Activated CD4-positive, alpha-beta T cell treated with anti-CD3 and anti-CD28 coated beads for 36 hours (primary cell): Measurements from ENCODE around the gene YTHDF2. TPM values are rescaled to one million over a fixed set of nuclear protein-coding genes. Genes with fewer than 3 reads are reported as not detected.
A peak's percentile ranks its signal among the peaks of the same experiment; 100 is the strongest.
"Not testable (repeated sequence)": the region's sequence is repeated elsewhere in the genome, so short reads cannot be mapped to it uniquely, and the experiment has no call there.

Source experiments
- ATAC-seq: fragments of 200-7000 bp; cut with Tn5 transposase; one replicate; pipeline ENCODE4 v1.10.0; 2021; ENCODE audit warnings: mild to moderate bottlenecking, moderate library complexity
- CTCF ChIA-PET: fragments of 350-600 bp; sonication (Branson Sonifier 250); formaldehyde crosslinking; loops from one replicate; lab custom pipeline; 2021; ENCODE audit warnings: antibody characterized with exemption; lab: Charles Lee
- POLR2A ChIA-PET: fragments of 350-600 bp; sonication (Branson Sonifier 250); formaldehyde crosslinking; loops from one replicate; lab custom pipeline; 2021; ENCODE audit warnings: antibody characterized with exemption, inconsistent platforms; lab: Charles Lee
- DNase-seq: peaks from one replicate; pipeline ENCODE4 v3.0.0-alpha.2; 2020
- H3K27ac Mint-ChIP-seq: one replicate; pipeline ENCODE4 v1.8.0; 2021; ENCODE audit warnings: mixed read lengths
- H3K27me3 Mint-ChIP-seq: one replicate; pipeline ENCODE4 v1.8.0; 2021; ENCODE audit warnings: mixed read lengths
- H3K36me3 Mint-ChIP-seq: one replicate; pipeline ENCODE4 v1.8.0; 2021; ENCODE audit warnings: low read depth, mixed read lengths
- H3K4me1 Mint-ChIP-seq: one replicate; pipeline ENCODE4 v1.8.0; 2021; ENCODE audit warnings: mixed read lengths
- H3K4me3 Mint-ChIP-seq: one replicate; pipeline ENCODE4 v1.8.0; 2021; ENCODE audit warnings: mild to moderate bottlenecking, moderate library complexity, mixed read lengths
- H3K9me3 Mint-ChIP-seq: one replicate; pipeline ENCODE4 v1.8.0; 2021; ENCODE audit warnings: low read depth, mixed read lengths
- intact Hi-C, 2 experiments: fragments of 100-400 bp; cut with DNase I in 1 of 2; cut with micrococcal nuclease in 1 of 2; formaldehyde crosslinking; loops; one replicate each; pipeline versions ENCODE4 v1.14.2 to v1.15.1; 2022 to 2024; cut with DNase I, micrococcal nuclease
- total RNA-seq, 2 experiments: library from RNA; stranded (reverse); gene quantifications; one replicate each; pipeline ENCODE4 v1.2.3, GENCODE V29; 2021

Gene YTHDF2
- total RNA-seq, result 10 to 100 TPM; 74.8 to 98.7 TPM

- peaks cover 32% of the 10 kb centered on the region for H3K36me3 Mint-ChIP-seq
- ChIA-PET POLR2A (interaction anchor here (0.5 to 2.6 kb wide), 17 partner anchors 9 to 964 kb away, joined by 3 to 50 read pairs (median 4); partner anchors contain the start of genes GMEB1, RCC1, RNU11 and SRSF4), CTCF (interaction anchor here (0.9 to 2.9 kb wide), 19 partner anchors 9 to 466 kb away, joined by 3 to 24 read pairs (median 5); partner anchors contain the start of genes GMEB1, SRSF4 and TAF12)
- ATAC-seq, result peak; percentile 90
- H3K4me1 Mint-ChIP-seq, result peaks cover 31% of the 10 kb centered on the region
- H3K9me3 Mint-ChIP-seq, result no peaks in the 10 kb centered on the region
- H3K27me3 Mint-ChIP-seq, result no peaks in the 10 kb centered on the region
- peak within 1 kb of the TSS; percentile 90 for H3K27ac Mint-ChIP-seq
- DNase-seq, result peak; percentile 99
- intact Hi-C loops, result loop anchor here (1.0 to 5.0 kb wide), 18 partner anchors 11 to 1579 kb away; partner anchors contain the start of genes RNU11 (in 2 of the 2), TAF12 (in 2 of the 2), EPB41 (in 1 of the 2) and GMEB1 (in 1 of the 2)
- peak within 1 kb of the TSS; percentile 95 for H3K4me3 Mint-ChIP-seq
Measured at GRCh38 chr1:28736450-28737306, at the start of gene YTHDF2. TSS of gene YTHDF2 (plus strand) at chr1:28736940. CDS start at chr1:28737121, 181 bp downstream.

- POLR2A ChIA-PET, H3K27ac Mint-ChIP-seq, H3K27me3 Mint-ChIP-seq, H3K4me3 Mint-ChIP-seq, DNase-seq, H3K9me3 Mint-ChIP-seq, H3K4me1 Mint-ChIP-seq, CTCF ChIA-PET, intact Hi-C loops, ATAC-seq: not testable (repeated sequence)
- peaks cover 20% of the 10 kb centered on the region for H3K36me3 Mint-ChIP-seq
Measured at GRCh38 chr1:28691627-28692026, 45.1 kb upstream of the YTHDF2 start.

- DNase-seq (no peak), ATAC-seq (no peak)
- ChIA-PET POLR2A (no interaction called here), CTCF (interaction anchor here (0.5 to 0.6 kb wide), 2 partner anchors 319 to 404 kb away, joined by 3 read pairs; no protein-coding TSS in a partner anchor)
- H3K36me3 Mint-ChIP-seq, result peaks cover 27% of the 10 kb centered on the region
- H3K27ac Mint-ChIP-seq, result no peak overlapping the region
- H3K27me3 Mint-ChIP-seq, result no peaks in the 10 kb centered on the region
- H3K4me1 Mint-ChIP-seq, result peaks cover 3% of the 10 kb centered on the region
- intact Hi-C loops, result no loop called here
- no peaks in the 10 kb centered on the region for H3K9me3 Mint-ChIP-seq
- no peak overlapping the region for H3K4me3 Mint-ChIP-seq
Measured at GRCh38 chr1:28703629-28704028, 33.1 kb upstream of the YTHDF2 start.

- no peak for DNase-seq
- H3K27ac Mint-ChIP-seq, result no peak overlapping the region
Measured at GRCh38 chr1:28716336-28716735, 20.4 kb upstream of the YTHDF2 start.

GRCh38 chr1:28718166-28718565, 18.6 kb upstream of the YTHDF2 start:
- Mint-ChIP-seq H3K4me3 (no peak overlapping the region), H3K27me3 (no peaks in the 10 kb centered on the region), H3K36me3 (peaks cover 4% of the 10 kb centered on the region), H3K4me1 (no peaks in the 10 kb centered on the region), H3K27ac (no peak overlapping the region), H3K9me3 (no peaks in the 10 kb centered on the region)
- DNase-seq (no peak), ATAC-seq (no peak)
- intact Hi-C loops, result no loop called here
- POLR2A ChIA-PET, result interaction anchor here (0.7 to 1.2 kb wide), 2 partner anchors 18 to 70 kb away, joined by 3 to 4 read pairs; partner anchors contain the start of genes RNU11 and YTHDF2
- CTCF ChIA-PET, result interaction anchor here (0.6 to 2.0 kb wide), 5 partner anchors 18 to 515 kb away, joined by 3 to 10 read pairs (median 3); partner anchors contain the start of gene YTHDF2

More at GRCh38 chr1:28716336-28716735, 20.4 kb upstream of the YTHDF2 start:
- Mint-ChIP-seq H3K27me3 (no peaks in the 10 kb centered on the region), H3K9me3 (no peaks in the 10 kb centered on the region), H3K4me1 (no peaks in the 10 kb centered on the region), H3K4me3 (no peak overlapping the region), H3K36me3 (peaks cover 11% of the 10 kb centered on the region)
- ChIA-PET POLR2A (interaction anchor here (0.6 to 1.1 kb wide), 3 partner anchors 36 to 166 kb away, joined by 3 to 5 read pairs (median 4); partner anchors contain the start of gene RNU11), CTCF (interaction anchor here (0.7 kb wide), 2 partner anchors 11 to 15 kb away, joined by 3 to 5 read pairs; no protein-coding TSS in a partner anchor)
- ATAC-seq, result no peak
- intact Hi-C loops, result no loop called here

- DNase-seq (no peak), ATAC-seq (no peak)
- CTCF ChIA-PET, result interaction anchor here (0.6 to 2.0 kb wide), 4 partner anchors 17 to 515 kb away, joined by 3 to 10 read pairs (median 4); partner anchors contain the start of gene YTHDF2
- Mint-ChIP-seq H3K9me3 (no peaks in the 10 kb centered on the region), H3K4me3 (no peak overlapping the region), H3K27me3 (no peaks in the 10 kb centered on the region), H3K4me1 (no peaks in the 10 kb centered on the region), H3K36me3 (peaks cover 4% of the 10 kb centered on the region), H3K27ac (no peak overlapping the region)
- intact Hi-C loops, result no loop called here
- POLR2A ChIA-PET, result interaction anchor here (0.7 to 1.2 kb wide), 2 partner anchors 18 to 70 kb away, joined by 3 to 4 read pairs; partner anchors contain the start of genes RNU11 and YTHDF2
Measured at GRCh38 chr1:28718586-28719331, 18.0 kb upstream of the YTHDF2 start.

- no peaks in the 10 kb centered on the region for H3K4me1 Mint-ChIP-seq
- POLR2A ChIA-PET, result no interaction called here
- no peaks in the 10 kb centered on the region for H3K9me3 Mint-ChIP-seq
- ATAC-seq, result no peak
- no peak overlapping the region for H3K4me3 Mint-ChIP-seq
- no peaks in the 10 kb centered on the region for H3K27me3 Mint-ChIP-seq
- no peak overlapping the region for H3K27ac Mint-ChIP-seq
- peaks cover 3% of the 10 kb centered on the region for H3K36me3 Mint-ChIP-seq
- intact Hi-C loops, result no loop called here
- no peak for DNase-seq
- CTCF ChIA-PET, result interaction anchor here (1.8 kb wide), 1 partner anchor 37 kb away, joined by 5 read pairs; no protein-coding TSS in a partner anchor
Measured at GRCh38 chr1:28719332-28719619, 17.5 kb upstream of the YTHDF2 start.

GRCh38 chr1:28720376-28720775, 16.4 kb upstream of the YTHDF2 start:
- Mint-ChIP-seq H3K4me1 (no peaks in the 10 kb centered on the region), H3K9me3 (no peaks in the 10 kb centered on the region), H3K27ac (no peak overlapping the region), H3K27me3 (no peaks in the 10 kb centered on the region), H3K36me3 (no peaks in the 10 kb centered on the region), H3K4me3 (no peak overlapping the region)
- DNase-seq (no peak), ATAC-seq (no peak)
- ChIA-PET CTCF (no interaction called here), POLR2A (no interaction called here)
- intact Hi-C loops, result no loop called here

GRCh38 chr1:28721927-28722326, 14.8 kb upstream of the YTHDF2 start:
- POLR2A ChIA-PET, result interaction anchor here (0.5 to 0.8 kb wide), 4 partner anchors 61 to 319 kb away, joined by 3 to 4 read pairs (median 3); no protein-coding TSS in a partner anchor
- H3K36me3 Mint-ChIP-seq, ATAC-seq, H3K4me3 Mint-ChIP-seq, H3K4me1 Mint-ChIP-seq, H3K27ac Mint-ChIP-seq, intact Hi-C loops, H3K9me3 Mint-ChIP-seq, DNase-seq, H3K27me3 Mint-ChIP-seq: not testable (repeated sequence)
- CTCF ChIA-PET, result interaction anchor here (1.0 kb wide), 1 partner anchor 14 kb away, joined by 3 read pairs; no protein-coding TSS in a partner anchor

GRCh38 chr1:28725365-28725764, 11.4 kb upstream of the YTHDF2 start:
- not testable (repeated sequence) for ATAC-seq, H3K9me3 Mint-ChIP-seq, H3K36me3 Mint-ChIP-seq, H3K4me3 Mint-ChIP-seq, DNase-seq, H3K27ac Mint-ChIP-seq, H3K4me1 Mint-ChIP-seq, H3K27me3 Mint-ChIP-seq
- intact Hi-C loops, result loop anchor here in 1 of 2 experiments (1.0 kb wide), 1 partner anchor 11 kb away; the partner anchor contains the start of gene YTHDF2
- CTCF ChIA-PET, result interaction anchor here (0.5 to 1.0 kb wide), 3 partner anchors 9 to 389 kb away, joined by 3 to 8 read pairs (median 4); no protein-coding TSS in a partner anchor
- POLR2A ChIA-PET, result interaction anchor here (0.7 kb wide), 1 partner anchor 59 kb away, joined by 3 read pairs; no protein-coding TSS in a partner anchor
